A549 (cell line): ENCODE data around the gene CEMIP2. TPM values are rescaled to one million over a fixed set of nuclear protein-coding genes. Genes with fewer than 3 reads are reported as not detected.

Experiments
- ATAC-seq, 2 experiments: fragments of 200-7000 bp in 1 of 2; fragments of >200 bp in 1 of 2; cut with Nextera tagmentation in 1 of 2; cut with Tn5 transposase in 1 of 2; 3 replicates each; pipeline versions ENCODE4 v1.8.0 to v1.9.1; 2018 to 2020; ENCODE audit warnings: mild to moderate bottlenecking in 1 of 2, moderate library complexity in 1 of 2
- CTCF ChIA-PET: fragments of 300-600 bp; sonication (Branson Sonifier 250); formaldehyde crosslinking; extraction: SDS; loops from one replicate; lab custom pipeline; 2021; ENCODE audit warnings: antibody characterized with exemption, inconsistent platforms; lab: Yijun Ruan, JAX
- POLR2A ChIA-PET: fragments of 350-600 bp; formaldehyde crosslinking; extraction: SDS; loops from one replicate; lab custom pipeline; 2021; ENCODE audit warnings: antibody characterized with exemption, inconsistent platforms; lab: Yijun Ruan, JAX
- DNase-seq, 2 experiments: peaks; one replicate each; pipeline versions ENCODE4 v3.0.0 to v3.0.0-alpha.2; 2011 to 2016; ENCODE audit warnings: low read depth in 1 of 2, low spot score in 1 of 2
- FAIRE-seq: peaks from 2 replicates; lab custom pipeline; 2011; peaks lifted over from hg19 to GRCh38; lab: Jason Lieb, UNC
- H3K27ac ChIP-seq, 2 experiments: fragments of >200 bp; sonication (Bioruptor Twin); formaldehyde crosslinking; 3 replicates each; pipeline ENCODE4 v1.5.1; 2016 to 2017
- H3K4me1 ChIP-seq: fragments of >200 bp; sonication (Bioruptor Twin); formaldehyde crosslinking; 3 replicates; pipeline ENCODE4 v1.6.1; 2016
- H3K4me2 ChIP-seq: fragments of >200 bp; sonication (Bioruptor Twin); formaldehyde crosslinking; 3 replicates; pipeline ENCODE4 v1.6.1; 2016
- H3K4me3 ChIP-seq: fragments of >200 bp; sonication (Bioruptor Twin); formaldehyde crosslinking; 3 replicates; pipeline ENCODE4 v1.5.1; 2016
- H3K9me3 ChIP-seq: fragments of >200 bp; sonication (Bioruptor Twin); formaldehyde crosslinking; 3 replicates; pipeline ENCODE4 v1.6.1; 2016
- CBX8 ChIP-seq: fragments of 200-600 bp; sonication (generic); IDR thresholded peaks from 2 replicates; pipeline ENCODE4 v1.6.1; 2016
- EHF ChIP-seq: fragments of 250-450 bp; sonication (Bioruptor Pico); IDR thresholded peaks from 2 replicates; pipeline ENCODE4 v1.5.0; 2020; ENCODE audit warnings: mild to moderate bottlenecking
- EHMT2 ChIP-seq: fragments of 200-600 bp; sonication (generic); IDR thresholded peaks from 2 replicates; pipeline ENCODE4 v1.6.1; 2016; ENCODE audit warnings: antibody characterized with exemption, low read depth, mild to moderate bottlenecking, moderate library complexity
- ESRRA ChIP-seq: fragments of 150-350 bp; IDR thresholded peaks from 2 replicates; pipeline ENCODE4 v1.6.1; 2014; ENCODE audit warnings: mild to moderate bottlenecking, low read length, borderline replicate concordance
- FOXS1 ChIP-seq: fragments of 250-450 bp; sonication (Bioruptor Pico); IDR thresholded peaks from 2 replicates; pipeline ENCODE4 v1.5.0; 2020; ENCODE audit warnings: mild to moderate bottlenecking, moderate library complexity
- HDAC2 ChIP-seq: fragments of 200-600 bp; sonication (generic); IDR thresholded peaks from 2 replicates; pipeline ENCODE4 v1.6.1; 2016
- HOXB5 ChIP-seq: fragments of 250-450 bp; sonication (Bioruptor Pico); IDR thresholded peaks from 2 replicates; pipeline ENCODE4 v1.5.0; 2020; ENCODE audit warnings: mild to moderate bottlenecking, moderate library complexity
- JUNB ChIP-seq: fragments of >200 bp; sonication (Bioruptor Twin); formaldehyde crosslinking; IDR thresholded peaks from 2 replicates; pipeline ENCODE4 v1.6.1; 2016
- KDM5A ChIP-seq: fragments of 200-600 bp; sonication (generic); IDR thresholded peaks from 2 replicates; pipeline ENCODE4 v1.6.1; 2016; ENCODE audit warnings: antibody characterized with exemption, mild to moderate bottlenecking
- NPAS2 ChIP-seq: fragments of 250-450 bp; sonication (Bioruptor Pico); IDR thresholded peaks from 2 replicates; pipeline ENCODE4 v1.8.0; 2022; ENCODE audit warnings: mild to moderate bottlenecking, moderate library complexity, borderline replicate concordance
- PBX3 ChIP-seq: IDR thresholded peaks from 2 replicates; pipeline ENCODE4 v1.6.1; 2012
- RCOR1 ChIP-seq: fragments of 150-350 bp; IDR thresholded peaks from 2 replicates; pipeline ENCODE4 v1.6.1; 2014; ENCODE audit warnings: antibody characterized with exemption, low read length, low read depth
- RFX5 ChIP-seq: fragments of 450-650 bp; IDR thresholded peaks from 2 replicates; pipeline ENCODE4 v1.7.1; 2014; ENCODE audit warnings: antibody characterized with exemption, mild to moderate bottlenecking, moderate library complexity
- RNF2 ChIP-seq: fragments of 200-600 bp; sonication (generic); IDR thresholded peaks from 2 replicates; pipeline ENCODE4 v1.6.1; 2016; ENCODE audit warnings: low read depth, mild to moderate bottlenecking, antibody characterized with exemption, moderate library complexity, borderline replicate concordance
- TFCP2L1 ChIP-seq: fragments of 250-450 bp; sonication (Bioruptor Pico); IDR thresholded peaks from 2 replicates; pipeline ENCODE4 v1.5.0; 2021; ENCODE audit warnings: mild to moderate bottlenecking
- TP53 ChIP-seq: fragments of 250-450 bp; sonication (Bioruptor Pico); IDR thresholded peaks from 2 replicates; pipeline ENCODE4 v1.5.0; 2021; ENCODE audit warnings: mild to moderate bottlenecking, moderate library complexity
- ZSCAN20 ChIP-seq: fragments of 250-450 bp; sonication (Bioruptor Pico); IDR thresholded peaks from 2 replicates; pipeline ENCODE4 v1.8.0; 2022; ENCODE audit warnings: mild to moderate bottlenecking, moderate library complexity
- WGBS: methylation state at CpG from one replicate; pipeline ENCODE4 v1.1.6; 2017; ENCODE audit errors: missing lambda C conversion rate; 5-methylcytosine and 5-hydroxymethylcytosine counted together
- polyA plus RNA-seq, 4 experiments: library from polyadenylated mRNA; depleted of rRNA in 3 of 4; stranded (reverse); fragments of >200 nt; fragmentation: RNase III in 1 of 4; extraction: RNeasy Plus Mini Kit Qiagen cat#74134 plus additional on column Dnase treatment in 1 of 4; gene quantifications; 2 replicates in 3 of 4; 3 replicates in 1 of 4; pipeline ENCODE4 v1.2.3, GENCODE V29; 2011 to 2017
- TF ChIP-seq, protein P1 (sequence below): IDR thresholded peaks from 2 replicates; pipeline ENCODE4 v1.6.1; 2012; ENCODE audit warnings: low read depth, borderline replicate concordance
- TF ChIP-seq, protein P2 (sequence below): fragments of 250-450 bp; sonication (Bioruptor Pico); IDR thresholded peaks from 2 replicates; pipeline ENCODE4 v1.5.0; 2020; ENCODE audit warnings: low read depth, mild to moderate bottlenecking, moderate library complexity
- TF ChIP-seq, protein P3 (sequence below): fragments of 200-600 bp; sonication (generic); IDR thresholded peaks from 2 replicates; pipeline ENCODE4 v1.6.1; 2016; ENCODE audit warnings: antibody characterized with exemption, mild to moderate bottlenecking, moderate library complexity

Gene CEMIP2
- polyA plus RNA-seq, 2 of the 4 experiments (the other 2 are of a cell fraction): 146 to 161 TPM

DNA sequence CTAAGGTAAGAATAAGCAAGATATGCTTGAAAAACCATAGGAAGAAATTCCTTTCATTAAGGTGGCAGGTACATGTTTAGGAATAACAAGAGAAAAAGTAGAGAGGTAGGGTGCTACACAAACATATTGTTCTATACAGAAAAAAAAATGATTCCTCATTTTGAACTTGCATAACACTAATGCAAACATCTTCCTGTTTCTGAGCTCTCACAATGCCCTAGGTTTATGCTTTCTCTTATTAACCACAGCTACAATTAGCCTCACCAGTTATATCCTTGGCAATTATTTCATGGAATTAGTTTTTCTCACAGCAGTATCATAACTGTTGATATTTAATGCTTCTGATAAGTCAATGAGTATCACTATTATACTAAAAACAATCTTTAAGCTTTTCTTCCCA is 20.7 kb downstream of the CEMIP2 start:
- ChIA-PET CTCF (interaction anchor here (0.6 to 1.9 kb wide), 5 partner anchors 8 to 71 kb away, joined by 3 to 9 read pairs (median 3); no protein-coding TSS in a partner anchor), POLR2A (interaction anchor here (2.1 kb wide), 1 partner anchor 66 kb away, joined by 5 read pairs; no protein-coding TSS in a partner anchor)
- ATAC-seq: no peak
- no peak for FAIRE-seq
- no peak for DNase-seq
- H3K9me3 ChIP-seq: no peaks in the 10 kb centered on the region
- H3K4me3 ChIP-seq: no peak overlapping the region
- peak overlapping the region; percentile 7; the same call in 1 of the 3 replicates for H3K4me2 ChIP-seq
- H3K27ac ChIP-seq: 0 out of 6 replicates have a peak overlapping the region, but pooled peaks of 1 of the 2 experiments have one; percentile 3
- H3K4me1 ChIP-seq: peaks cover 96% of the 10 kb centered on the region
- no peak for TF ChIP-seq ESRRA
- no peak for TF ChIP-seq RCOR1
- TF ChIP-seq JUNB: no peak
- no peak for TF ChIP-seq EHF (CRISPR knock-in tag)
- no peak for TF ChIP-seq PBX3
- TF ChIP-seq HOXB5: no peak
- no peak for TF ChIP-seq ZSCAN20 (CRISPR knock-in tag)
- TF ChIP-seq, protein P1, sequence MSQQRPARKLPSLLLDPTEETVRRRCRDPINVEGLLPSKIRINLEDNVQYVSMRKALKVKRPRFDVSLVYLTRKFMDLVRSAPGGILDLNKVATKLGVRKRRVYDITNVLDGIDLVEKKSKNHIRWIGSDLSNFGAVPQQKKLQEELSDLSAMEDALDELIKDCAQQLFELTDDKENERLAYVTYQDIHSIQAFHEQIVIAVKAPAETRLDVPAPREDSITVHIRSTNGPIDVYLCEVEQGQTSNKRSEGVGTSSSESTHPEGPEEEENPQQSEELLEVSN: no peak
- no peak for TF ChIP-seq EHMT2
- no peak for TF ChIP-seq RNF2
- TF ChIP-seq NPAS2 (CRISPR knock-in tag): no peak
- TF ChIP-seq, protein P2, sequence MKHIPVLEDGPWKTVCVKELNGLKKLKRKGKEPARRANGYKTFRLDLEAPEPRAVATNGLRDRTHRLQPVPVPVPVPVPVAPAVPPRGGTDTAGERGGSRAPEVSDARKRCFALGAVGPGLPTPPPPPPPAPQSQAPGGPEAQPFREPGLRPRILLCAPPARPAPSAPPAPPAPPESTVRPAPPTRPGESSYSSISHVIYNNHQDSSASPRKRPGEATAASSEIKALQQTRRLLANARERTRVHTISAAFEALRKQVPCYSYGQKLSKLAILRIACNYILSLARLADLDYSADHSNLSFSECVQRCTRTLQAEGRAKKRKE (CRISPR knock-in tag): no peak
- no peak for TF ChIP-seq KDM5A
- no peak for TF ChIP-seq FOXS1 (CRISPR knock-in tag)
- no peak for TF ChIP-seq TFCP2L1

GRCh38 chr9:71746758-71747125 is 21.6 kb downstream of the CEMIP2 start:
- Histone ChIP-seq H3K4me2 (no peak overlapping the region), H3K27ac (no peak overlapping the region), H3K4me3 (no peak overlapping the region), H3K4me1 (peaks cover 92% of the 10 kb centered on the region), H3K9me3 (no peaks in the 10 kb centered on the region)
- 97% methylated on average over 1 of the region's 1 CpG for WGBS
- ATAC-seq (no peak), FAIRE-seq (no peak), DNase-seq (no peak)
- POLR2A ChIA-PET: interaction anchor here (2.1 kb wide), 1 partner anchor 65 kb away, joined by 5 read pairs; no protein-coding TSS in a partner anchor
- TF ChIP-seq HDAC2: no peak
- TF ChIP-seq KDM5A: no peak
- TF ChIP-seq RFX5: no peak
- TF ChIP-seq CBX8: no peak
- no peak for TF ChIP-seq RCOR1
- TF ChIP-seq TP53 (CRISPR knock-in tag): no peak
- TF ChIP-seq RNF2: no peak
- TF ChIP-seq NPAS2 (CRISPR knock-in tag): no peak
- TF ChIP-seq, protein P3, sequence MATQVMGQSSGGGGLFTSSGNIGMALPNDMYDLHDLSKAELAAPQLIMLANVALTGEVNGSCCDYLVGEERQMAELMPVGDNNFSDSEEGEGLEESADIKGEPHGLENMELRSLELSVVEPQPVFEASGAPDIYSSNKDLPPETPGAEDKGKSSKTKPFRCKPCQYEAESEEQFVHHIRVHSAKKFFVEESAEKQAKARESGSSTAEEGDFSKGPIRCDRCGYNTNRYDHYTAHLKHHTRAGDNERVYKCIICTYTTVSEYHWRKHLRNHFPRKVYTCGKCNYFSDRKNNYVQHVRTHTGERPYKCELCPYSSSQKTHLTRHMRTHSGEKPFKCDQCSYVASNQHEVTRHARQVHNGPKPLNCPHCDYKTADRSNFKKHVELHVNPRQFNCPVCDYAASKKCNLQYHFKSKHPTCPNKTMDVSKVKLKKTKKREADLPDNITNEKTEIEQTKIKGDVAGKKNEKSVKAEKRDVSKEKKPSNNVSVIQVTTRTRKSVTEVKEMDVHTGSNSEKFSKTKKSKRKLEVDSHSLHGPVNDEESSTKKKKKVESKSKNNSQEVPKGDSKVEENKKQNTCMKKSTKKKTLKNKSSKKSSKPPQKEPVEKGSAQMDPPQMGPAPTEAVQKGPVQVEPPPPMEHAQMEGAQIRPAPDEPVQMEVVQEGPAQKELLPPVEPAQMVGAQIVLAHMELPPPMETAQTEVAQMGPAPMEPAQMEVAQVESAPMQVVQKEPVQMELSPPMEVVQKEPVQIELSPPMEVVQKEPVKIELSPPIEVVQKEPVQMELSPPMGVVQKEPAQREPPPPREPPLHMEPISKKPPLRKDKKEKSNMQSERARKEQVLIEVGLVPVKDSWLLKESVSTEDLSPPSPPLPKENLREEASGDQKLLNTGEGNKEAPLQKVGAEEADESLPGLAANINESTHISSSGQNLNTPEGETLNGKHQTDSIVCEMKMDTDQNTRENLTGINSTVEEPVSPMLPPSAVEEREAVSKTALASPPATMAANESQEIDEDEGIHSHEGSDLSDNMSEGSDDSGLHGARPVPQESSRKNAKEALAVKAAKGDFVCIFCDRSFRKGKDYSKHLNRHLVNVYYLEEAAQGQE: no peak
- no peak for TF ChIP-seq ZSCAN20 (CRISPR knock-in tag)
- CTCF ChIA-PET: interaction anchor here (1.6 to 1.9 kb wide), 2 partner anchors 30 to 72 kb away, joined by 3 to 9 read pairs; no protein-coding TSS in a partner anchor
